Osteoblast (primary cell): ENCODE data around the gene MMP28. TPM values are rescaled to one million over a fixed set of nuclear protein-coding genes. Genes with fewer than 3 reads are reported as not detected.
A peak's percentile ranks its signal among the peaks of the same experiment; 100 is the strongest.

Experiments
- DNase-seq: peaks from one replicate; pipeline ENCODE4 v3.0.0; 2011; ENCODE audit warnings: low spot score, mixed read lengths; ENCODE audit not compliant: insufficient read length; ENCODE audit errors: missing footprints
- H2AFZ ChIP-seq: 2 replicates; pipeline ENCODE4 v1.6.0; 2011; ENCODE audit warnings: mild to moderate bottlenecking, low read length
- H3K27ac ChIP-seq: 2 replicates; pipeline ENCODE4 v1.5.1; 2011; ENCODE audit warnings: mild to moderate bottlenecking, low read depth, low read length, moderate library complexity
- H3K27me3 ChIP-seq: 2 replicates; pipeline ENCODE4 v1.6.0; 2012; ENCODE audit warnings: mild to moderate bottlenecking, control low read depth, inconsistent platforms, low read length, moderate library complexity; ENCODE audit not compliant: insufficient read depth
- H3K36me3 ChIP-seq: 2 replicates; pipeline ENCODE4 v1.5.1; 2011; ENCODE audit warnings: mild to moderate bottlenecking, low read length, control low read depth, moderate library complexity; ENCODE audit not compliant: insufficient read depth
- H3K4me1 ChIP-seq: 2 replicates; pipeline ENCODE4 v1.5.1; 2011; ENCODE audit warnings: mild to moderate bottlenecking, low read length, control low read depth, moderate library complexity; ENCODE audit not compliant: insufficient read depth
- H3K4me2 ChIP-seq: 2 replicates; pipeline ENCODE4 v1.6.0; 2011; ENCODE audit warnings: mild to moderate bottlenecking, low read length; ENCODE audit not compliant: insufficient read depth
- H3K4me3 ChIP-seq: fragments of 200-600 bp; sonication (generic); 3 replicates; pipeline ENCODE4 v1.5.1; 2012; ENCODE audit warnings: mild to moderate bottlenecking, low read length, inconsistent platforms; ENCODE audit not compliant: insufficient read depth
- H3K79me2 ChIP-seq: 2 replicates; pipeline ENCODE4 v1.6.0; 2012; ENCODE audit warnings: mild to moderate bottlenecking, low read length, control low read depth, inconsistent platforms; ENCODE audit not compliant: insufficient read depth
- H3K9me3 ChIP-seq: 2 replicates; pipeline ENCODE4 v1.5.1; 2011; ENCODE audit warnings: low read depth, low read length, control low read depth
- H4K20me1 ChIP-seq: 2 replicates; pipeline ENCODE4 v1.6.0; 2012; ENCODE audit warnings: mild to moderate bottlenecking, low read length, control low read depth; ENCODE audit not compliant: insufficient read depth
- total RNA-seq: library from RNA; depleted of rRNA; stranded (reverse); fragments of >200 nt; gene quantifications from 2 replicates; pipeline ENCODE4 v1.2.3, GENCODE V29; 2012
- TF ChIP-seq, protein P1 (sequence below): IDR thresholded peaks from 2 replicates; pipeline ENCODE4 v1.5.1; 2011; ENCODE audit warnings: mild to moderate bottlenecking, low read depth, low read length, moderate library complexity; ENCODE audit errors: extremely low read depth

The MMP28 gene
- total RNA-seq, 1 donor, result 1.8 TPM

DNA sequence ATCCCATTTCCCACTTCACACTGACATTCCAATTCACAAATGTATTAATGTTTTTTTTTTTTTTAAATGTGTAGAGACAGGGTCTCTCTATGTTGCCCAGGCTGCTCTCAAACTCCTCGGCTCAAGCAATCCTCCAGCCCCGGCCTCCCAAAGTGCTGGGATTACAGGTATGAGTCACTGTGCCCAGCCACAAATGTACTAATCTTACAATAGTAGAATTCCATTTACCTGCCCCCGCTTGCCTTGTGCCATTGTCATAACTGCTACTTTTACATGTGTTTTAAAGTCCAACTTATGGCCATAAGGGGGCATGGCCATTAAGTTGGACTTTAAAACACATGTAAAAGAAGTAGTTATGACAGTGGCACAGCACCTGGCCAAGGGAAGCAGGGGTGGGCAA is 4.6 kb downstream of the MMP28 start:
- no peaks in the 10 kb centered on the region for H3K36me3 ChIP-seq
- DNase-seq, result no peak
- H3K27ac ChIP-seq, result no peak overlapping the region
- H4K20me1 ChIP-seq, result no peaks in the 10 kb centered on the region
- H3K9me3 ChIP-seq, result no peaks in the 10 kb centered on the region
- H3K4me3 ChIP-seq, result no peak overlapping the region
- peaks cover 33% of the 10 kb centered on the region for H3K4me1 ChIP-seq
- H3K4me2 ChIP-seq, result no peak overlapping the region
- TF ChIP-seq, protein P1, sequence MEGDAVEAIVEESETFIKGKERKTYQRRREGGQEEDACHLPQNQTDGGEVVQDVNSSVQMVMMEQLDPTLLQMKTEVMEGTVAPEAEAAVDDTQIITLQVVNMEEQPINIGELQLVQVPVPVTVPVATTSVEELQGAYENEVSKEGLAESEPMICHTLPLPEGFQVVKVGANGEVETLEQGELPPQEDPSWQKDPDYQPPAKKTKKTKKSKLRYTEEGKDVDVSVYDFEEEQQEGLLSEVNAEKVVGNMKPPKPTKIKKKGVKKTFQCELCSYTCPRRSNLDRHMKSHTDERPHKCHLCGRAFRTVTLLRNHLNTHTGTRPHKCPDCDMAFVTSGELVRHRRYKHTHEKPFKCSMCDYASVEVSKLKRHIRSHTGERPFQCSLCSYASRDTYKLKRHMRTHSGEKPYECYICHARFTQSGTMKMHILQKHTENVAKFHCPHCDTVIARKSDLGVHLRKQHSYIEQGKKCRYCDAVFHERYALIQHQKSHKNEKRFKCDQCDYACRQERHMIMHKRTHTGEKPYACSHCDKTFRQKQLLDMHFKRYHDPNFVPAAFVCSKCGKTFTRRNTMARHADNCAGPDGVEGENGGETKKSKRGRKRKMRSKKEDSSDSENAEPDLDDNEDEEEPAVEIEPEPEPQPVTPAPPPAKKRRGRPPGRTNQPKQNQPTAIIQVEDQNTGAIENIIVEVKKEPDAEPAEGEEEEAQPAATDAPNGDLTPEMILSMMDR, result no peak
- H3K27me3 ChIP-seq, result peaks cover 43% of the 10 kb centered on the region
- H3K79me2 ChIP-seq, result no peaks in the 10 kb centered on the region
- no peak overlapping the region for H2AFZ ChIP-seq

DNA sequence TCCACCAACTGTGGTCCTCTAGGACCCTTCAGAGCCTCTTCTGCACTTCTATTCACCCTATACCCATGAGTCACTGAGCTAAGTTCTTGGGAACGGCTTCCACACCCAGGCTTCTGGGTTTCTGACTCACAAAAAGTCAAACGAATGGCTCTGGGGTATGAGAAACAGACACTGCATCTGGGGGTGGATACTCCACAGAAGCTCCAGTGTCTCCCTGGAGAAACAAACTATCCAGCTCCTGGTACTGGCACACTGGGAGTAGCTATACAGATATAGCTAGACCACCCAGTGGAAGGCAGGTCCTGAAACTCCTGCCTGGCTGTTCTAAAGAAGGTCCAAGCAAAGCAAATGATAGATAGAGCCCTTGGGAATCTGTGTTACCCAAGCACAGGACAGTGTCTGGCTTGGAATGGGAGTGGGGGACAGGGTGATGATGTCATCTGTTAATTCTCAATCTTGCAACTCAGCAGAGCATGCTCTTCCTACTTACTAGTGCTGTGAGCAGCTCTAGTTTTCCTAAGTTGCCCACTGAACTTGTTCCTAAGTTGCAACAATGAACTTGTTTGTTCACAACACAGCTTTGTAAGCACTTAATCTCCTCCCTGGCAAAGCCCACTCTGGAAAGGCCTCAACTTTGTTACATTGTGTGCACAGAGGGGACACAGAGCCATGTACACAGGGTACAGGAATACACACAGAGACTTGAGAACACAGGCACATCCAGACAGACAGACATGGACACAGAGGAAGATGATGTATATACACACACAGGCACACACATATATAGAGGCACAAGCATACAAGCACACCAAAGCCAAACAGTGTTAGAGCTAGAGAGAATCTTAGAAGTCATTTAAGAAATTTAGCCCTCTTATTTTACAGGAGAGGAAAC is 6.7 kb downstream of the MMP28 start:
- H2AFZ ChIP-seq, result peak overlapping the region; percentile 75
- peak overlapping the region; percentile 40 for H3K4me3 ChIP-seq
- peak; percentile 97 for DNase-seq

DNA sequence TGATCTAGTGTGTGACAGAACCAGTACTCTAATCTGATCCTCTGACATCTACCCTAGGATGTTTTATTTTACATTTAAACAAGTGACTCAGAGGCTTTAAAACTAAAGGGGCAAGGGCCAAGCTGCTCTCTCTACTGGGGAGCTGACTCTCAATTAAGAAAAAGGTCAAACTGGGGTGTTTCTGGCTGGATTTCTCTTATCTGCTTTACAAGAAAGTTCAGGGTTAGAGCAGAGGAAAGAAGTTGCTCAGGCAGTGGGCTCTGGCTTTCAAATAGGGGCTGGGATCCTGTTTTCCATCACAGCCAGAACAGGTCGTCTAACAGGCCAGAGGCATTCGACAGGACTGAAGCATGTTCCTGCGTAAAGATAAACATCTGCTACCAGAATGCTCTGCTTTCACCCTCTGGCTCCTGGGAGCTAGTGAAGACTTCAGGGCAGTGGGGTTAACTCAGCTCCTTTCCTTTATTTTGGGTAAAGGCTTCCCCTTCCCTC is 8.5 kb downstream of the MMP28 start:
- no peaks in the 10 kb centered on the region for H4K20me1 ChIP-seq
- H3K4me3 ChIP-seq, result no peak overlapping the region
- peaks cover 14% of the 10 kb centered on the region for H3K27me3 ChIP-seq
- H3K27ac ChIP-seq, result peak overlapping the region; percentile 28
- no peaks in the 10 kb centered on the region for H3K79me2 ChIP-seq
- H3K9me3 ChIP-seq, result no peaks in the 10 kb centered on the region
- peak overlapping the region; percentile 60 for H2AFZ ChIP-seq
- H3K4me2 ChIP-seq, result peak overlapping the region; percentile 32
- TF ChIP-seq, protein P1, result no peak
- H3K36me3 ChIP-seq, result no peaks in the 10 kb centered on the region
- H3K4me1 ChIP-seq, result peaks cover 52% of the 10 kb centered on the region
- peak; percentile 64 for DNase-seq

More for the DNA sequence above, 6.7 kb downstream of the MMP28 start:
- Histone ChIP-seq H3K9me3 (no peaks in the 10 kb centered on the region), H3K27ac (peak overlapping the region; percentile 89), H3K36me3 (no peaks in the 10 kb centered on the region), H3K27me3 (peaks cover 24% of the 10 kb centered on the region), H3K79me2 (no peaks in the 10 kb centered on the region), H4K20me1 (no peaks in the 10 kb centered on the region), H3K4me2 (peak overlapping the region; percentile 68), H3K4me1 (peaks cover 45% of the 10 kb centered on the region)
- TF ChIP-seq, protein P1, result no peak

DNA sequence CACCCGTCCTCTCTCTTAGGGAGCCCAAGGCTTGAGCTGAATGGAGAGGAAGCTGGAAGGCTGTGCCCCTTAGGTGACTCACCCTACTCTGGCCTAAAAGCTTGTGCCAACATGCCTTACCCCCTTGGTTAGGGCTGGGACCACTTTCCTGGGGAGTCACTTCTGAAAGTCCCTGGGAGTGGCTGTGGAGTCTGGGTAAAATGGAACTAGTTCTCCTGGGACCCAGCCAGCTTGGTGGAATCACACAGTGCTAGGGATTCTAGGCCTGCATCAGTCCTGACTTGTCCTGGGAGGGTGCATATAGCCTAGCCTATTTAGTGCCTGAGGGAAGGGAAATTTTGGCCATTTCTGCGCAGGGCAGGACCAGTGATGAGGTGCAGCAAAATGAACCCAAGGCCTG is 10.5 kb downstream of the MMP28 start:
- H3K27me3 ChIP-seq, result peaks cover 20% of the 10 kb centered on the region
- peaks cover 52% of the 10 kb centered on the region for H3K4me1 ChIP-seq
- TF ChIP-seq, protein P1, result no peak
- H3K4me2 ChIP-seq, result no peak overlapping the region
- H2AFZ ChIP-seq, result no peak overlapping the region
- H3K36me3 ChIP-seq, result no peaks in the 10 kb centered on the region
- peak; percentile 85 for DNase-seq
- no peaks in the 10 kb centered on the region for H3K79me2 ChIP-seq
- H3K4me3 ChIP-seq, result no peak overlapping the region
- H4K20me1 ChIP-seq, result no peaks in the 10 kb centered on the region
- H3K27ac ChIP-seq, result no peak overlapping the region
- H3K9me3 ChIP-seq, result no peaks in the 10 kb centered on the region
